NCI-H2107 treated with DMSO at 0.1 percent for 48 hours (cell line): ENCODE results near the gene RAP1B.

Experiments
- DNase-seq: peaks from one replicate; lab custom pipeline; 2025; ENCODE audit not compliant: unreplicated experiment; lab: John Stamatoyannopoulos, UW

Gene RAP1B

GRCh38 chr12:68695454-68695853, 84.8 kb downstream of the RAP1B start:
- DNase-seq: no peak

GRCh38 chr12:68699486-68699885, 88.8 kb downstream of the RAP1B start:
- no peak for DNase-seq
